IMR-90 (cell line): ENCODE measurements around the gene FAM168B. TPM values are rescaled to one million over a fixed set of nuclear protein-coding genes. Genes with fewer than 3 reads are reported as not detected.

ENCODE experiments used
- ATAC-seq: fragments of 200-7000 bp; cut with Tn5 transposase; 2 replicates; pipeline ENCODE4 v1.9.1; 2020; ENCODE audit warnings: low read depth, mild to moderate bottlenecking, moderate library complexity
- BruUV-seq: library from RNA; stranded (reverse); fragments of 400-500 nt; replicated peaks from 2 replicates; lab custom pipeline; 2021; lab: Mats Ljungman, UMichigan
- CTCF ChIA-PET: fragments of 300-600 bp; formaldehyde crosslinking; extraction: SDS; loops from one replicate; lab custom pipeline; 2021; ENCODE audit warnings: antibody characterized with exemption; lab: Yijun Ruan, JAX
- POLR2A ChIA-PET: fragments of 300-600 bp; sonication (Branson Sonifier 250); formaldehyde crosslinking; loops from one replicate; lab custom pipeline; 2022; ENCODE audit warnings: antibody characterized with exemption; ENCODE audit not compliant: unreplicated experiment; lab: Charles Lee
- DNase-seq: peaks from one replicate; pipeline ENCODE4 v3.0.0; 2013
- H2AFZ ChIP-seq: replicated peaks from 2 replicates; pipeline ENCODE3; 2013; ENCODE audit warnings: low read length, mild to moderate bottlenecking; ENCODE audit not compliant: poor library complexity
- H2AK5ac ChIP-seq: 2 replicates; pipeline ENCODE4 v1.6.1; 2013; ENCODE audit warnings: low read depth, low read length, inconsistent platforms
- H2AK9ac ChIP-seq: replicated peaks from 2 replicates; pipeline ENCODE3; 2013; ENCODE audit warnings: mild to moderate bottlenecking, low read depth, low read length, moderate library complexity; ENCODE audit not compliant: poor library complexity
- H2BK120ac ChIP-seq: 2 replicates; pipeline ENCODE4 v1.6.1; 2013; ENCODE audit warnings: low read depth, low read length, inconsistent platforms
- H2BK15ac ChIP-seq: 3 replicates; pipeline ENCODE4 v1.6.1; 2013; ENCODE audit warnings: low read depth, low read length, inconsistent platforms
- H2BK20ac ChIP-seq: 2 replicates; pipeline ENCODE4 v1.6.1; 2013; ENCODE audit warnings: low read depth, mild to moderate bottlenecking, inconsistent platforms, low read length, moderate library complexity
- H2BK5ac ChIP-seq: 2 replicates; pipeline ENCODE4 v1.6.1; 2013; ENCODE audit warnings: mild to moderate bottlenecking, low read depth, low read length, inconsistent platforms; ENCODE audit not compliant: poor library complexity, severe bottlenecking
- H3K14ac ChIP-seq: replicated peaks from 2 replicates; pipeline ENCODE4 v1.6.1; 2013; ENCODE audit warnings: low read depth, low read length, inconsistent platforms
- H3K18ac ChIP-seq: 2 replicates; pipeline ENCODE4 v1.6.1; 2013; ENCODE audit warnings: low read depth, low read length, control low read depth
- H3K23ac ChIP-seq: 2 replicates; pipeline ENCODE4 v1.6.1; 2013; ENCODE audit warnings: low read depth, low read length, inconsistent platforms
- H3K27ac ChIP-seq: 2 replicates; pipeline ENCODE4 v1.5.1; 2013; ENCODE audit warnings: mild to moderate bottlenecking, control low read depth, low read length; ENCODE audit not compliant: insufficient read depth
- H3K27me3 ChIP-seq: 2 replicates; pipeline ENCODE4 v1.6.1; 2013; ENCODE audit warnings: low read length; ENCODE audit not compliant: control insufficient read depth, insufficient read depth
- H3K36me3 ChIP-seq: 2 replicates; pipeline ENCODE4 v1.6.1; 2013; ENCODE audit warnings: low read length, mixed read lengths; ENCODE audit not compliant: control insufficient read depth, insufficient read depth
- H3K4ac ChIP-seq: 2 replicates; pipeline ENCODE4 v1.6.1; 2013; ENCODE audit warnings: low read depth, low read length, inconsistent platforms
- H3K4me1 ChIP-seq: 2 replicates; pipeline ENCODE4 v1.6.1; 2013; ENCODE audit warnings: low read length, mixed read lengths; ENCODE audit not compliant: control insufficient read depth, insufficient read depth
- H3K4me2 ChIP-seq: 2 replicates; pipeline ENCODE4 v1.6.1; 2013; ENCODE audit warnings: low read depth, mild to moderate bottlenecking, control low read depth, low read length, moderate library complexity
- H3K4me3 ChIP-seq: 2 replicates; pipeline ENCODE4 v1.5.1; 2013; ENCODE audit warnings: low read depth, mild to moderate bottlenecking, control low read depth, low read length, moderate library complexity; ENCODE audit not compliant: insufficient read depth
- H3K56ac ChIP-seq: 2 replicates; pipeline ENCODE4 v1.6.1; 2013; ENCODE audit warnings: low read length, inconsistent platforms; ENCODE audit not compliant: insufficient read depth; ENCODE audit errors: extremely low read depth
- H3K79me1 ChIP-seq, 2 experiments: 2 replicates each; pipeline ENCODE4 v1.6.1; 2013; ENCODE audit warnings: low read length in 2 of 2, inconsistent platforms in 1 of 2, low read depth in 1 of 2
- H3K9ac ChIP-seq: 2 replicates; pipeline ENCODE4 v1.6.1; 2013; ENCODE audit warnings: low read depth, low read length, control low read depth
- H3K9me1 ChIP-seq: 2 replicates; pipeline ENCODE4 v1.6.1; 2013; ENCODE audit warnings: low read length, inconsistent platforms; ENCODE audit not compliant: insufficient read depth
- H3K9me3 ChIP-seq: 2 replicates; pipeline ENCODE4 v1.6.1; 2013; ENCODE audit warnings: low read length; ENCODE audit not compliant: control insufficient read depth, insufficient read depth
- H4K20me1 ChIP-seq: 2 replicates; pipeline ENCODE4 v1.6.1; 2013; ENCODE audit warnings: low read length, inconsistent platforms; ENCODE audit not compliant: insufficient read depth
- H4K5ac ChIP-seq: 2 replicates; pipeline ENCODE4 v1.6.1; 2013; ENCODE audit warnings: mild to moderate bottlenecking, low read depth, low read length, control low read depth
- H4K8ac ChIP-seq, 2 experiments: 2 replicates each; pipeline ENCODE4 v1.6.1; 2013; ENCODE audit warnings: low read depth in 2 of 2, low read length in 2 of 2, control low read depth in 1 of 2, inconsistent platforms in 1 of 2
- H4K91ac ChIP-seq: 2 replicates; pipeline ENCODE4 v1.6.1; 2013; ENCODE audit warnings: low read depth, low read length, inconsistent platforms; ENCODE audit not compliant: insufficient read depth
- BHLHE40 ChIP-seq: fragments of 150-350 bp; IDR thresholded peaks from 2 replicates; pipeline ENCODE4 v1.6.1; 2016; ENCODE audit warnings: mild to moderate bottlenecking, low read depth, low read length
- CEBPB ChIP-seq: IDR thresholded peaks from 2 replicates; pipeline ENCODE4 v1.6.1; 2012; ENCODE audit warnings: low read depth, low read length, improper control_type of control experiment
- CHD1 ChIP-seq: IDR thresholded peaks from 2 replicates; pipeline ENCODE4 v1.6.1; 2012; ENCODE audit warnings: low read depth, low read length, improper control_type of control experiment
- FOS ChIP-seq: fragments of 150-350 bp; IDR thresholded peaks from 2 replicates; pipeline ENCODE4 v1.6.1; 2016; ENCODE audit warnings: low read depth, low read length
- MAFK ChIP-seq: IDR thresholded peaks from 2 replicates; pipeline ENCODE4 v1.6.1; 2012; ENCODE audit warnings: low read depth, low read length, improper control_type of control experiment
- MAZ ChIP-seq: IDR thresholded peaks from 2 replicates; pipeline ENCODE4 v1.6.1; 2012; ENCODE audit warnings: low read depth, mild to moderate bottlenecking, low read length, improper control_type of control experiment, moderate library complexity, borderline replicate concordance
- MXI1 ChIP-seq: IDR thresholded peaks from 2 replicates; pipeline ENCODE4 v1.6.1; 2012; ENCODE audit warnings: low read depth, mild to moderate bottlenecking, low read length, moderate library complexity, borderline replicate concordance
- POLR2A ChIP-seq: IDR thresholded peaks from 2 replicates; pipeline ENCODE4 v1.6.1; 2012; ENCODE audit warnings: mild to moderate bottlenecking, low read depth, low read length
- RFX5 ChIP-seq: IDR thresholded peaks from 2 replicates; pipeline ENCODE4 v1.8.0; 2012; ENCODE audit warnings: low read depth, mild to moderate bottlenecking, low read length, moderate library complexity
- USF2 ChIP-seq: fragments of 150-350 bp; IDR thresholded peaks from 2 replicates; pipeline ENCODE4 v1.6.1; 2017; ENCODE audit warnings: mild to moderate bottlenecking, antibody characterized with exemption, low read length, low read depth
- WGBS, 2 experiments: methylation state at CpG; one replicate each; pipeline versions ENCODE4 v1.1.5 to v1.1.7; 2013; ENCODE audit warnings: missing lambda C conversion rate in 2 of 2; ENCODE audit not compliant: insufficient read length in 1 of 2; ENCODE audit errors: extremely low coverage in 2 of 2; 5-methylcytosine and 5-hydroxymethylcytosine counted together
- dilution Hi-C: fragments of 300-500 bp; cut with HindIII; formaldehyde crosslinking; loops from one replicate; pipeline ENCODE4 v1.14.3; 2018; ENCODE audit warnings: low sequenced_read_pairs; ENCODE audit not compliant: unreplicated experiment
- in situ Hi-C: fragments of 300-500 bp; cut with MboI; formaldehyde crosslinking; loops from 3 replicates; pipeline ENCODE4 v1.14.3; 2019; ENCODE audit warnings: low sequenced_read_pairs, inconsistent platforms, mixed read lengths
- intact Hi-C: fragments of 100-400 bp; cut with micrococcal nuclease; formaldehyde crosslinking; loops from 2 replicates; pipeline ENCODE4 v1.10.0; 2022
- polyA plus RNA-seq, 3 experiments: library from polyadenylated mRNA; depleted of rRNA; stranded (reverse); fragments of >200 nt; gene quantifications; 2 replicates each; pipeline ENCODE4 v1.2.3, GENCODE V29; 2012; ENCODE audit warnings: low replicate concordance in 1 of 3
- total RNA-seq: library from RNA; depleted of rRNA; stranded (reverse); fragments of >200 nt; gene quantifications from 2 replicates; pipeline ENCODE4 v1.2.3, GENCODE V29; 2012

The FAM168B gene
- total and polyA plus RNA-seq, 2 of the 4 experiments (the other 2 are of a cell fraction), result 76.4 to 106 TPM

- ATAC-seq (no peak), DNase-seq (no peak)
- Histone ChIP-seq H2AK5ac (no peak overlapping the region), H3K4me1 (no peaks in the 10 kb centered on the region), H2BK120ac (no peak overlapping the region), H2BK15ac (no peak overlapping the region), H2BK20ac (no peak overlapping the region), H4K5ac (no peak overlapping the region), H3K9me3 (no peaks in the 10 kb centered on the region), H3K9ac (no peak overlapping the region), H3K4me3 (no peak overlapping the region), H4K20me1 (no peaks in the 10 kb centered on the region; the same call in 1 of the 2 replicates), H4K91ac (no peak overlapping the region), H3K36me3 (peaks cover 36% of the 10 kb centered on the region), H3K4me2 (no peak overlapping the region), H3K14ac (no peak overlapping the region), H3K9me1 (0 out of 2 replicates have a peak, but pooled peaks cover 3% of the 10 kb centered on the region), H3K56ac (no peak overlapping the region), H2AFZ (no peak overlapping the region), H2BK5ac (no peak overlapping the region), H4K8ac (no peak overlapping the region), H2AK9ac (no peak overlapping the region), H3K27ac (no peak overlapping the region), H3K23ac (no peak overlapping the region), H3K4ac (no peak overlapping the region), H3K18ac (no peak overlapping the region), H3K27me3 (no peaks in the 10 kb centered on the region), H3K79me1 (peaks cover 10 to 14% of the 10 kb centered on the region in 2 experiments; a peak in 1 of 4 replicates)
- WGBS, 2 experiments, result no CpG with 5 or more reads among the region's 2 CpGs
- in situ Hi-C loops, result no loop called here
- CTCF ChIA-PET, result interaction anchor here (0.6 kb wide), 1 partner anchor 333 kb away, joined by 3 read pairs; no protein-coding TSS in a partner anchor
- BruUV-seq, result no TSS peak
- POLR2A ChIA-PET, result no interaction called here
- no peak for TF ChIP-seq BHLHE40
- no peak for TF ChIP-seq MXI1
- no peak for TF ChIP-seq USF2
- TF ChIP-seq MAZ, result no peak
- TF ChIP-seq FOS, result no peak
- no peak for TF ChIP-seq POLR2A
- TF ChIP-seq MAFK, result no peak
- no peak for TF ChIP-seq RFX5
- no peak for TF ChIP-seq CHD1
- TF ChIP-seq CEBPB, result no peak
- intact Hi-C loops, result no loop called here
- dilution Hi-C loops, result no loop called here
Measured at GRCh38 chr2:131130298-131130596, 37.0 kb upstream of the FAM168B start.
